Mucosa of descending colon (tissue), 3 donors: ENCODE measurements around the gene RIC1. TPM values are rescaled to one million over a fixed set of nuclear protein-coding genes. Genes with fewer than 3 reads are reported as not detected.

Source experiments
- ATAC-seq: fragments of 200-7000 bp; cut with Tn5 transposase; one replicate; pipeline ENCODE4 v1.9.1; 2020; ENCODE audit warnings: mild to moderate bottlenecking, moderate library complexity
- DNase-seq, 3 donors: peaks; one replicate each; pipeline ENCODE4 v3.0.0-alpha.2; 2020
- H3K36me3 ChIP-seq: fragments of 200-600 bp; one replicate; pipeline ENCODE4 v1.8.0; 2021; ENCODE audit warnings: low read depth, mild to moderate bottlenecking
- H3K4me1 ChIP-seq: fragments of 200-600 bp; one replicate; pipeline ENCODE4 v1.8.0; 2021; ENCODE audit warnings: low read depth, mild to moderate bottlenecking
- H3K4me3 ChIP-seq: fragments of 200-600 bp; one replicate; pipeline ENCODE4 v1.8.0; 2021; ENCODE audit warnings: mild to moderate bottlenecking
- H3K9me3 ChIP-seq: fragments of 200-600 bp; one replicate; pipeline ENCODE4 v1.8.0; 2021; ENCODE audit warnings: mild to moderate bottlenecking
- intact Hi-C, 2 donors: fragments of 100-400 bp; cut with DNase I in 1 of 2; cut with micrococcal nuclease in 1 of 2; formaldehyde crosslinking; loops; one replicate each; pipeline versions ENCODE4 v1.11.0 to v1.11.1; 2022; cut with DNase I, micrococcal nuclease
- total RNA-seq, 3 donors: library from RNA; stranded (reverse); fragmentation: NEBNext Ultra II Directional in 2 of 3; extraction: Animal tissue kit (Norgen Biotek cat#: 25700) in 2 of 3; gene quantifications; one replicate each; pipeline versions ENCODE4 v1.2.1 to v1.2.4, GENCODE V29; 2021 to 2023
- TF ChIP-seq, protein P1 (sequence below): fragments of 200-600 bp; IDR thresholded peaks from one replicate; pipeline ENCODE4 v1.8.0; 2022; ENCODE audit warnings: antibody characterized with exemption, mild to moderate bottlenecking
- donor health status: DM: no; HTN: no; CAD: no; lungs with moderate emphysema.
- donor health status: DM: no; HTN: no; CAD: no.
- donor health status: DM: no; HTN: yes; CAD: no.

The RIC1 gene
- total RNA-seq, 3 donors from 2014 or later, result 15.8 to 22.4 (median 20.2) TPM

DNA sequence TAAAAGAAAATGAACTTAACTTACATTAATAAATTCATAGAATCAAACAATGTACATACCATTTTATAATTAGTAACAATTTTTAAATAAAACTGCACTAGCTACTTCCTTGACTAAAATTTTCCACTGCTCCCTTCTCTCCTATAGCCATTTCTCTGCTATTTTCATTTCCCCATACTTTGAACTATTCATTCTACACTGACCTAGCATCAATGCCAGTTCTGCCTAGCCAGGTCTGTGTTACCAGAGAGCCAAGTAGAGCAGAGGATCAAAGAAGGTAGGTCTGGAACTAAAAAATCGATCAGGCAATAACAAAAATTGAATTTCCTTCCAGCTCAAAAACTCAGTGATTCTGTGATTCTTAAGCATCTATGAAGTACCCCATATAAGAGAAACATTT, 119.5 kb downstream of the RIC1 start:
- no peak for ATAC-seq
- no peak for DNase-seq
- Histone ChIP-seq H3K9me3 (no peaks in the 10 kb centered on the region), H3K36me3 (no peaks in the 10 kb centered on the region), H3K4me1 (no peaks in the 10 kb centered on the region), H3K4me3 (no peak overlapping the region)
- TF ChIP-seq, protein P1, sequence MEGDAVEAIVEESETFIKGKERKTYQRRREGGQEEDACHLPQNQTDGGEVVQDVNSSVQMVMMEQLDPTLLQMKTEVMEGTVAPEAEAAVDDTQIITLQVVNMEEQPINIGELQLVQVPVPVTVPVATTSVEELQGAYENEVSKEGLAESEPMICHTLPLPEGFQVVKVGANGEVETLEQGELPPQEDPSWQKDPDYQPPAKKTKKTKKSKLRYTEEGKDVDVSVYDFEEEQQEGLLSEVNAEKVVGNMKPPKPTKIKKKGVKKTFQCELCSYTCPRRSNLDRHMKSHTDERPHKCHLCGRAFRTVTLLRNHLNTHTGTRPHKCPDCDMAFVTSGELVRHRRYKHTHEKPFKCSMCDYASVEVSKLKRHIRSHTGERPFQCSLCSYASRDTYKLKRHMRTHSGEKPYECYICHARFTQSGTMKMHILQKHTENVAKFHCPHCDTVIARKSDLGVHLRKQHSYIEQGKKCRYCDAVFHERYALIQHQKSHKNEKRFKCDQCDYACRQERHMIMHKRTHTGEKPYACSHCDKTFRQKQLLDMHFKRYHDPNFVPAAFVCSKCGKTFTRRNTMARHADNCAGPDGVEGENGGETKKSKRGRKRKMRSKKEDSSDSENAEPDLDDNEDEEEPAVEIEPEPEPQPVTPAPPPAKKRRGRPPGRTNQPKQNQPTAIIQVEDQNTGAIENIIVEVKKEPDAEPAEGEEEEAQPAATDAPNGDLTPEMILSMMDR, result no peak
- intact Hi-C loops, result no loop called here

DNA sequence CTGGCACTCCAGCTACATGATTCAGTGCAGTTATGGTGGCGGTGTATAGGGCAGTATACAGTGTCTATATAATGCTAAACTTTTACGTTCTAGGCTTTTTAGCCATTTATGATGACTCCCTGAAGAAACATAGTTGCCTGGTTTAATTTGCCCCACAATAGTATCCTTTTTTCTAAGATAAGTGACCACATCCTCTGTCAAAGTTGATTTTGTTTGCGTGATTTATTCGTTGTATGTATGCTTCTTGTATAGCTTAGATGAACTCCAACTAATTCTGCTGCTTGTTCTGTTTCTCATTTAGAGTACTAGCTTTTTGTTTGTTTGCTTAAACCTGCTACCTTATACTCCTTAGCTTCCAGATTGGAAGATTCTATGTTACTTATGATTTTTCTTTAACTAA, 120.4 kb downstream of the RIC1 start:
- no peaks in the 10 kb centered on the region for H3K9me3 ChIP-seq
- TF ChIP-seq, protein P1, result no peak
- ATAC-seq (no peak), DNase-seq (no peak)
- no peaks in the 10 kb centered on the region for H3K36me3 ChIP-seq
- intact Hi-C loops, result no loop called here
- no peak overlapping the region for H3K4me3 ChIP-seq
- H3K4me1 ChIP-seq, result no peaks in the 10 kb centered on the region

DNA sequence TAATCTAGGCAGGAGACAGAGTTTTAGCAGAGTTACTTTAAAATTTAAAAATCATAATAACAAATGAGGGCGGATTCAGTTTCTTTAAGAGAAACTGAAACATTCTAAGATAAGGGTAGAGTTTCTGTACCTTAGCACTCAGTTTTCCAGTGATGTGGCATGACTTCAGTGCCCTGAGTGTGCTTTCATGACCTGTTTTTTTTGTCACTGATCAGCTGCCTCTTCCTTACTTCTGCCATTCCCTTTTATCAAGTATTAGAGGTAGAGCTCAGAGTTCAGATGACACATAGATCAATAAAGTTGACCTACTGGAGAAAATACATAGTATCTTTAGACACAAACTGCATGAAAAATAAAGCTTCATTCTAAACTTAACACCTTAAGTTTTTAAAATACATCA, 121.7 kb downstream of the RIC1 start:
- intact Hi-C loops, result no loop called here
- Histone ChIP-seq H3K9me3 (no peaks in the 10 kb centered on the region), H3K4me3 (no peak overlapping the region), H3K4me1 (no peaks in the 10 kb centered on the region), H3K36me3 (no peaks in the 10 kb centered on the region)
- DNase-seq (no peak), ATAC-seq (no peak)
- TF ChIP-seq, protein P1, result no peak

DNA sequence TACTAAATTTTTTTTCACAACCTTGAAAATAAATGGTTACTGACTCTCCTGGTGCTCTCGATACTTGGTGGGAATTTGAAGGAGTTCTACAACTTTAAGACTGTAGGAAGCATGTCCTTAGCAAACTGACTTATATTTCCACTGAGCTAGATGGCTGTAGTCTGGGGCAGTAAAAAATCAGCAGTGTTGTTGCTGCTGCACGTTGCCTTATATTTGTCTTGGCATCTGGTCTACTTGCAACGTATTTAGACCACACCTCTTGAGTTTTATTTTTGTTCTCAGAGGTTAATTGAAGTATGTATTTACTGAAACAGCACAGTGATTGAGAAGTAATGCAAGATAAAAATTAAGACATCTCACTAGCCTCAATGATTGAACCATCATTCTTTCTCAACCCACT, 127.7 kb downstream of the RIC1 start:
- ATAC-seq, result peak; percentile 54
- TF ChIP-seq, protein P1, result no peak
- Histone ChIP-seq H3K4me3 (no peak overlapping the region), H3K4me1 (no peaks in the 10 kb centered on the region), H3K9me3 (no peaks in the 10 kb centered on the region), H3K36me3 (no peaks in the 10 kb centered on the region)
- intact Hi-C loops, result no loop called here
- peak in 1 of 3 donors; percentile 17 for DNase-seq

DNA sequence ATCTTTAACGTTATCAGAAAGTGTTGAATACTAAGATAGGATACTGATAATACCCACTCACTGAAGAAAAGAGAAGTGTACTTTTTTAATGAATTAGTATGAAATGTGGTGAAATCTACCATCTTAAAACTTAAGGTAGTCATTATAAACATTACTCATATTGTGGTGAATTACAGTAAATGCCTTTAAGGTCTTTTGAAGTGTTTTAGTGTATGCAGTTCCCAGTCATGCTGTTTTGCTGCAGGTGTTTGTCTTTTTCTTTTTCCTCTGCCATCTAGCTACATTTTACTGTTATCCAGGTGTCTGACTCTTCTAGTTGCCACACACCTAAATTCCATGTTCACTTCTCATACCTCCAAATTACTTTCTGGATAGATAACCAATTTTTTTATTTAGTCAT, 131.4 kb downstream of the RIC1 start:
- no peak for ATAC-seq
- TF ChIP-seq, protein P1, result no peak
- no peaks in the 10 kb centered on the region for H3K9me3 ChIP-seq
- H3K4me3 ChIP-seq, result no peak overlapping the region
- no peaks in the 10 kb centered on the region for H3K36me3 ChIP-seq
- intact Hi-C loops, result no loop called here
- H3K4me1 ChIP-seq, result no peaks in the 10 kb centered on the region
- no peak for DNase-seq

DNA sequence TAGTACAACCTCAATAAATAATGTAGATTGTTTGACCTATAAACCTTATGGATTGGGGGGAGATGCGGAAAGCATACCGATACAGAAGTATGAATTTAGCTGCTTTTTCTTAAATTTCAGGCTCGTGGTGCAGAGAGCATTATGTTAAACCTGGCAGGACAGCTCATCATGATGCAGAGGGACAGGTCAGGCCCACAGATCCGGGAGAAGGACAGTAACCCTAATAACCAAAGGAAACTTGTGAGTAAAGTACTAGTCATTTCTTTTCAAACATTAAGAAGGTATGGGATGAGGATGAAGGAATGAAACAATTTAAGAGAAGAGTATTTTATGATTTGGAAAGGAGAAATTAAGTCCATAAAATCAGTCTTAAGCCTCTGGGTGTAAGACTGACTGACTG, 133.5 kb downstream of the RIC1 start:
- Histone ChIP-seq H3K4me1 (no peaks in the 10 kb centered on the region), H3K9me3 (no peaks in the 10 kb centered on the region), H3K36me3 (no peaks in the 10 kb centered on the region), H3K4me3 (no peak overlapping the region)
- TF ChIP-seq, protein P1, result no peak
- DNase-seq (no peak), ATAC-seq (no peak)
- intact Hi-C loops, result no loop called here
